NCI-H526 (cell line): ENCODE measurements around the gene KRTAP12-2.
A peak's percentile ranks its signal among the peaks of the same experiment; 100 is the strongest.
"Not testable (repeated sequence)": the region's sequence is repeated elsewhere in the genome, so short reads cannot be mapped to it uniquely, and the experiment has no call there.

Experiments
- DNase-seq, 2 experiments: peaks; one replicate each; lab custom pipeline; 2025; lab: John Stamatoyannopoulos, UW

The KRTAP12-2 gene

GRCh38 chr21:44702111-44702972 is 35.6 kb upstream of the KRTAP12-2 start:
- no peak for DNase-seq

GRCh38 chr21:44701541-44701940 is 34.8 kb upstream of the KRTAP12-2 start:
- DNase-seq = no peak

GRCh38 chr21:44701023-44701400 is 34.3 kb upstream of the KRTAP12-2 start:
- DNase-seq = no peak

GRCh38 chr21:44700101-44701022 is 33.6 kb upstream of the KRTAP12-2 start:
- no peak for DNase-seq

GRCh38 chr21:44699502-44700001 is 32.8 kb upstream of the KRTAP12-2 start:
- DNase-seq = no peak

DNA sequence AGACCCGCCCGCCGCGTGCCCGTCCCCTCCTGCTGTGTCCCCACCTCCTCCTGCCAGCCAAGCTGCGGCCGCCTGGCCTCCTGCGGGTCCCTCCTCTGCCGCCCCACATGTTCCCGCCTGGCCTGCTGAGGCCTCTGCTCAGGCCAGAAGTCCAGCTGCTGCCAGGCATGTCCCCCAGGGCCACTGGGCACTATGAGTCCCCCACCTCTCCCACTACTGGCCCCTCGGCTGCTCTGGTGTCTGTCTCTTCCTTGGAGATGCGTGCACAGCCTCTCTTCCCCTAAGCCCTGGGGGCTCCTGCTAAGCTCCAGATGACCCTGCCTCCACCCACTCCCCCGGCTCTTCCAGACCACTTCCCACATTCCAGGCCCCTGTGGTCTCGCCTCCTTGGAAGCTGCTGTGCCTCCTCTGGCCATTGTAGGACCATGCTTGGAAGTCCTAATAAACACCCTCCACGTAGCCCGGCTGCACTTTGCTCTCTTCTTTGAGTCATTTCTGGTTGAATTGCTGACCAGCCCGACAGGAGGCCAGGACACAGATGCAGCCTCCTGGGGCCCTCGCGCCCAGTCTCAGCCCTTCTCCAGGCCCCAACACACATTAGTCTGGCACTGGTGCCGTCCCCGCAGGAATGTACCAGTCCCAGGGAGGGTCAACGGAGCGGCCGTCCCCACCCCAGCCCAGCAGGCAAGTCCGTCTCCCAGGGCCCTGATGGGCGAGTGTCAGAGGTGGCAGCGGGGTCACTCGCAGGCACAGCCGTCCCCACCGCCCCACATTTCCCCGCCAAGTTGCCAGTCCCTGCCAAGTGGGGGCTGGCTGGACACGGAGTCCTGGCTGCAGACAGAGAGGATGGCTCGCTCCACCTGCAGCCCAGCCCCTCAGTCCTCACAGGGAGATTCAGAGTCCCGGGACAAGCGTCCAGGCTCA is 31.3 kb upstream of the KRTAP12-2 start:
- no peak for DNase-seq

DNA sequence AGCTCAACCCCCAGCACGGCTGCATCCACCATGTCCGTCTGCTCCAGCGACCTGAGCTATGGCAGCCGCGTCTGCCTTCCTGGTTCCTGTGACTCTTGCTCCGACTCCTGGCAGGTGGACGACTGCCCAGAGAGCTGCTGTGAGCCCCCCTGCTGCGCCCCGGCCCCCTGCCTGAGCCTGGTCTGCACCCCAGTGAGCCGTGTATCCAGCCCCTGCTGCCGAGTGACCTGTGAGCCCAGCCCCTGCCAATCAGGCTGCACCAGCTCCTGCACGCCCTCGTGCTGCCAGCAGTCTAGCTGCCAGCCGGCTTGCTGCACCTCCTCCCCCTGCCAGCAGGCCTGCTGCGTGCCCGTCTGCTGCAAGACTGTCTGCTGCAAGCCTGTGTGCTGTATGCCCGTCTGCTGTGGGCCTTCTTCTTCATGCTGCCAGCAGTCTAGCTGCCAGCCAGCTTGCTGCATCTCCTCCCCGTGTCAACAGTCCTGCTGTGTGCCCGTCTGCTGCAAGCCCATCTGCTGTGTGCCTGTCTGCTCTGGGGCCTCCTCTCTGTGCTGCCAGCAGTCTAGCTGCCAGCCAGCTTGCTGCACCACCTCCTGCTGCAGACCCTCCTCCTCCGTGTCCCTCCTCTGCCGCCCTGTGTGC is 30.6 kb upstream of the KRTAP12-2 start, which contains the start of gene KRTAP10-12:
KRTAP10-12 (plus strand) TSS at position 1 of the 639 bp plus-strand sequence; CDS start at position 31, 30 bp downstream.
- DNase-seq = not testable (repeated sequence)

DNA sequence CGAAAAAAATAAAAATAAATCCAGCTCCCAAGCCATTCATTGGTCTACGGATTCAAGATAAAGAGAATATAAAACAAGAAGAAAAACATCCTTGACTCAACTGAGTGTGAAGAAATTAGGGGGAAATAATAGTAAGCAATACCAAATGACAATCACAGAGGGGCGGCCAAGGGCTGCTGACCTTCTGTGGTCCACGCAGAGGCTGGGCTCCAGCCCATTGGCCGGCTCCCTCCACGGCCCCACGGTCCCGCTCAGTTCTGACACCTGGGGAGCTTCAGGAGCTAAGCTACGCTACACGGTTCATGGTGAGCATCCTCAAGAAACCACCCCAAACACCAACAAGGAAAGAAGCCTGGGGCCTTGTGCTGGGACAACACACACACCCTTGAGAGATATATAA is 29.8 kb upstream of the KRTAP12-2 start:
- DNase-seq = no peak

DNA sequence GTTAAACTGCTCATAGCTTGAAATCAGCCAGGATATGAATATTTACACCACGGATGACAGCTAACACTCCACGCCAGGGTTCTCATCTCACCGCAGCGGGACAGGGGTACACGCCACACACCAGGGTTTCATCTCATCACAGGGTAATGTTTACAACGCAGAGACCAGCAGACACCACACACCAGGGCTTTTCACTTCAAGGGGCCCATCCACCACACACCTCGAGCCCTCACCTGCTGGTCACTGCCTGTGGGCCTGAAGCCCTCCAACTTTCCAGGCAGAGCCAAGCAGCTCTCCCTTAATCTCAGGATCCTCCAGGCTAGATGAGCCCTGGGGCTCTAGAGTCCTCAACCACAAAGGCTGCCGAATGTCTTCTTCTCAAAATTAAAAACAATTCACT is 28.9 kb upstream of the KRTAP12-2 start:
- DNase-seq = no peak

DNA sequence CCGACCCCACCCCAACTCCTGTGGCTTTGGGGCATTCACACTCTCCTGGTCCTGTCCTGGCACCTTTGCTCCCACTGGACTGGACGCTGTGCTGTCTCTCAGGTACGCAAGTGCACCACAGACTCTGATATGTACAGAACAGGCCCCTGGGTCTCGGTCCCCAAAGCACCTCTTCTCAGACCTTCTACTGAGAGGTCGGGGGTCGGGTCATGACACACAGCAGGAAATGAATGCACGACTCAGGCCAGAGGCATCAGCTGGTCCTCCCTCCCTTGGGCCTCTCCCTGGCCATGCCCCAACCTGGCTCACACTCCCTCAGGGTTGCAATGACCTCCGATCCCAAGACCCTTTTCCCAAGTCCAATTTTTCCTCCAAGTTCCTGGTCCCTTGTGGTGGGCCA is 28.5 kb upstream of the KRTAP12-2 start:
- no peak for DNase-seq

DNA sequence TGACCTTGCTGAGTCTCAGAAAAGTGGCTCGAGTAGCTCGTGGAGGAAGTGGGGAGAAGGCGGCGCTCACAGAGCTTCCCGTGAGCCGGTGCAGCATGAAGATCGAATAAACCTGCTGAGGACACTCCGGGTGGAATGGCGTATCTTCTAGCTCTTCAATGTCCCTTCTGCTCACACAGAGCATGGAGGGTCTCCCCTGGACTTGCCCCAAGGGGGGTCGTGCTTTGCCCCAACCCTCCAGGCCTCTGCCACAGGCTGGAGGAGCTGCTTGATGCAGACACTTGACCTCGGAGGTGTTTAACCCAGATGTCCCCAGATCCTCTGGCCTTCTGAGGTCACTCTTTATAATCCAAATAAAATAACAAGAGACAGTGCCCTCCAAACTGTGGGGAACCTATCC is 28.0 kb upstream of the KRTAP12-2 start:
- DNase-seq = no peak

DNA sequence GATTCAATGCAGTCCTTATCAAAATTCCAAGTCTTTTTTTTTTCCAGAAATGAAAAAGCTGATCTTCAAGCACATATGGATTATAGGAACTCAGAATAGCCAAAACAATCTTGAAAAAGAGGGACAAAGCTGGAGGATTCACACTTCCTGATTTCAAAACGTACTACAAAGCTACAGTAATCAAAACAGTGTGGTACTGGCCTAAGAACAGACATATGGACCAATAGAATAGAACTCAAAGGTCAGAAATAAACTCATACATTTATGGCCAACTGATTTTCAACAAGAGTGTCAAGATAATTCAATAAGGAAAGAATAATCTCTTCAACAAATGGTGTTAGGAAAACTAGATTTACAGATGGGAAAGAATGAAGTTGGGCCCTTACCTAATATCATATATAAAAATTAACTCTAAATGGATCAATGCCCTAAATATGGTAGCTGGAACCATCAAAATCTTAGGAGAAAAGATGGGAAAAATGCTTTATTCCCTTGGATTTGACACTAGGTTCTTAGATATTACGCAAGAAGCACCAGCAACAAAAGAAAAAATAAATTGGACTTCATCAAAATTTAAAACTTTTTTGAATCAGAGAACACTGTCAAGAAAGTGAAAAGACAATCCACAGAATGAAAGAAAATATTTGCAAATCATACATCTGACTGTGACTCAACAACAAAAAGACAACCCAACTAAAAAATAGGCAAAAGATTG is 26.2 kb upstream of the KRTAP12-2 start:
- no peak for DNase-seq

GRCh38 chr21:44691686-44692085 is 25.0 kb upstream of the KRTAP12-2 start:
- DNase-seq = no peak

DNA sequence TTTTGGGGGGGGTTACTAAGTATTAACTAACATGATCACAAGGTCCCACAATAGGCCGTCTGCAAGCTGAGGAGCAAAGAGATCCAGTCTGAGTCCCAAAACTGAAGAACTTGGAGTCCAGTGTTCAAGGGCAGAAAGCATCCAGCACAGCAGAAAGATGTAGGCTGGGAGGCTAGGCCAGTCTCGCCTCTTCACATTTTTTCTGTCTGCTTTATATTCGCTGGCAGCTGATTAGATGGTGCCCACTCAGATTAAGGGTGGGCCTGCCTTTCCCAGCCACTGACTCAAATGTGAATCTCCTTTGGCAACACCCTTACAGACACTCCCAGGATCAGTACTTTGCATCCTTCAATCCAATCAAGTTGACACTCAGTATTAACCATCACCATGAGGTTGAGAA is 23.0 kb upstream of the KRTAP12-2 start:
- DNase-seq = not testable (repeated sequence)

DNA sequence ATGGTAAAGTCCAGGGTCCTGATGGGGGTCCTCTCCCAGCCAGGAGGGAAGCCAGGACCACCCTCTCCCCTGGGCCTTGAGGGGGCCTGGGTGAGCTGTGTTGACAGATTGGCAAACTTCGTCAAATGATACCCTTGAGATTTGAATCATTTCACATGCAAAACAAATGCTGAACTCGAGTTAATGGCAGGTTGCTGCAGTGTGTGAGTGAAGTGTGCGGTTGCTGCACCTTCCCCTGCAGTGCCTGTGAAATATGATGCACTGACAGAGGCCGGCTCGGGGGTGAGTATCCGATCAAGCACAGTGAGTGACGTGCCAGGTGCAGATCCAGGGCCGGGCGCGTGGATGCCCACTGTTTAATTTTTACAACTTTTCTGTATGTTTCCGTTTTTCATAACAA is 20.9 kb upstream of the KRTAP12-2 start:
- DNase-seq = peak; percentile 34 to 77

DNA sequence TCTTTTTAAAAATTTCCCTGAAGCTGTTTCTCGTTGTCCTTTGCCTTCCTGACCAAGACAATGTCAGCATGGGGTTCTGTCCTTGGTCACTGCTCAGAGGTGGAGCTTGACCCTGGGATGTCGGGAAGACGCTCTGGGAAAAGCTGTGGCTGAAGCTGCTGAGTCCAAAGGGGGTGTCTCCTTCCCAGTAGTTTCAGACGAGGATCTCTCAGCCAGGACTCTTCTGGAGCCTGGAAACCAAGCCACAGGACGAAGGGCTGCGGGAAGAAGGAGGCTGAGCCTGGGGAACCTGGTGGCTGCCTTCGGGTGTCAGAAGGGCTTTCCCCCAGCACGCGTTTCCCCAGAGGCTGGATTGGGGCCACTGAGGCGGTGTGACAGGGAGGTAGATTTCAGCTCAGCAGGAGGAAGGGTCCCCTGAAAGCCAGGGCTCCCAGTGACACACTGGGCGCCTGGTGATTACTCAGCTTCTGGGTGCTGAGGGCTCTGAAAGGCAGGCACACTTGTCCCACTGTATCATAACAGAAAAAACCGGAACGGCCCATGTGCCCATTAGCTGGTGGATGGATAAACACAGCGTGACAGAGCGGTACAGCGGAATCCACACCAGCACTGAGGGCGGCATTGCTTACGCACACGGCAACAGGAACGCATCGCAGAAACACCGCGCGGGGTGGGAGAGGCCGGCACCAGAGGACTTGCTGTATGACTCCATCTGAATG is 20.3 kb upstream of the KRTAP12-2 start:
- DNase-seq = peak in 1 of 2 experiments; percentile 23

GRCh38 chr21:44686000-44686781 is 19.5 kb upstream of the KRTAP12-2 start:
- no peak for DNase-seq

GRCh38 chr21:44685050-44685449 is 18.3 kb upstream of the KRTAP12-2 start:
- DNase-seq = not testable (repeated sequence)

GRCh38 chr21:44684483-44684882 is 17.8 kb upstream of the KRTAP12-2 start:
- DNase-seq = no peak
